Measurements from ENCODE around the gene BBIP1. TPM values are rescaled to one million over a fixed set of nuclear protein-coding genes. Genes with fewer than 3 reads are reported as not detected.

Gene BBIP1
- total RNA-seq, 4 donors from 2014 or later = 8.9 to 15.3 (median 11.7) TPM

DNA sequence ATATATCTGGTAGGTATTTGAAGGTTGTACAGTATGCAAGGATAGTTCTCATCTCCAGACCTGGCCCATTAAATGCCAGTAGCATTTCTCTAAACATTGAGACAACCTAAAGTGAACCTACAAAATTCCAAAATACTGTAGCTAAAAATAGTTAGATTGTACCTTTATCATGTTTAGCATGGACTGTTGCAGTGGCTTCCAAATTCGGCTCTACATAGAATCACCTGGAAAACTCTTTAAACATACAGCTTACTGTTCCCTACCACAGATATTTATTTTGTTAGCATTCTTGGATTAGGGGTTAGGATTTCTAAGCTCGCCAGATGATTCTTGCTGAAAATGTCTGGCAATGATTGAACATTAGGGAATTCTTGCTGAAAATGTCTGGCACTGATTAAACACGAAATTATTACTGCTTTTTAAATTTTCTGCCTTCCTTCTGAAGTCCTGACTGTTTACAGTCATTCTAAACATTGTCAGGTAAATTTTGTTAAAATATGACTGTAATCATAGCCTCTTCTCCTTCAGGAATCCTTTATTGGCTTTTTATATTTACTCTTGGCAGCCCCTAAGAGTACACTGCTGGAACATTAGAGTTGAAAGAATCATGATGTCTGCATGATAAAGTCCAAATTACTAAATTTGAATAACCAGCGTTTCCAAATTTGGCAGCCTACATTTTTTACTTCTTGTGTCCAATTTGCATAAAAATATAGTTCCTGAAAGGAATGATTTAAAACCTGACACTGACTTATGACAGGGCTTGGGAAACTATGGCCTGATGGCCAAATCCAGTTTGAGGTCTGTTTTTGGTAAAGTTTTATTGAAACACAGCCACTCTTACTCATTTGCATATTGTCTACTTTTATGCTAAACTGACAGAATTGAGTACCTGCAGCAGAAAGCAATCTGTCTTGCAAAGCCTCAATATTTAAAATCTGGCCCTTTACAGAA is 40.7 kb upstream of the BBIP1 start:
- Histone ChIP-seq H3K9me3 (no peaks in the 10 kb centered on the region), H3K4me3 (no peak overlapping the region), H3K36me3 (no peaks in the 10 kb centered on the region), H3K27me3 (no peaks in the 10 kb centered on the region), H3K27ac (no peak overlapping the region), H3K4me1 (peaks cover 21 to 26% of the 10 kb centered on the region in 2 donors)
- no peak for DNase-seq
- TF ChIP-seq CTCF (IDR thresholded peaks at IDR 0.05 in 4 of 5, conservative IDR thresholded peaks at IDR 0.05 in 1 of 5) = no peak
- TF ChIP-seq POLR2A (IDR thresholded peaks at IDR 0.05) = no peak
- in situ Hi-C loops (cut with MboI; ENCODE audit: low sequenced_read_pairs in 4 of 4) = no loop called here
- intact Hi-C loops (cut with DNase I; ENCODE audit: low total_unique reads) = no loop called here
- no peak for ATAC-seq

DNA sequence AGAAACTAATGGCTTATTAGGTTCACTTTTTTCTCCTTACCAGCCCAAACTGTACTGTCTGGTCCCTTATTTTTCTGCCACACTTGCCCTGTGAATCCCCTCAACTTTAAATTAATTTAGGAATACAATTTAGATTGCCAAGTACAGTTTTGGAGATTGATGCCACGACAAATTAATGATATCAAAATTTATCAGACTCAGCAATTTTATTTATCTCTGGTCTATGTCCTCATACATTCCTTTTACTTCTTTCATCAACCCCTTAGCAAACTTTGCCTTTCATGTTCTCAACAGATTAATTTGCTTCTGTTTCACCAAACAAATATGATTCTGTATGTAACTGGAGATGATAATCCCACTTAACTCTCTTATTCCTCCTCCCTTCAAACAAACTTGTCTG is 38.6 kb upstream of the BBIP1 start:
- no peak for TF ChIP-seq POLR2A (IDR thresholded peaks at IDR 0.05)

DNA sequence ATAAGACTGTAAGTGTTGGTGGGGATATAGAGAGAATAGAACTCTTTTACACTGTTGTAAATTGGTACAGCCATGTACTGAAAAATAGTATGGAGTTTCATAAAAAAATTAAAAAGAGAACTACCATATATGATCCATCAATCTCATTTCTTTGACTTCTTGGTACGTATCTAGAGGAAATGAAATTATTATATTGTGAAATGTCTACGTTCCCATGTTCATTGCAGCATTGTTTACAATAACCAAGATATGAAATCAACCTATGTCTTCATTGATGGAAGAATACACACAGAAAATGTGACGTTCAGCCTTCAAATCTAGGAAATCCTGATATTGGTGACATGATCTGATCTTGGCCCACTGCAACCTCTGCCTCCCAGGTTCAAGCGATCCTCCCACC is 32.4 kb upstream of the BBIP1 start:
- Histone ChIP-seq H3K27me3 (no peaks in the 10 kb centered on the region), H3K36me3 (peaks cover 0 to 4% of the 10 kb centered on the region in 2 donors), H3K4me1 (no peaks in the 10 kb centered on the region), H3K27ac (no peak overlapping the region), H3K4me3 (no peak overlapping the region), H3K9me3 (no peaks in the 10 kb centered on the region)
- ATAC-seq (no peak), DNase-seq (no peak)
- TF ChIP-seq POLR2A (IDR thresholded peaks at IDR 0.05) (no peak), CTCF (IDR thresholded peaks at IDR 0.05 in 4 of 5, conservative IDR thresholded peaks at IDR 0.05 in 1 of 5) (no peak)
- in situ Hi-C loops (cut with MboI; ENCODE audit: low sequenced_read_pairs in 4 of 4) = no loop called here
- intact Hi-C loops (cut with DNase I; ENCODE audit: low total_unique reads) = no loop called here

More for the DNA sequence above, 38.6 kb upstream of the BBIP1 start:
- intact Hi-C loops (cut with DNase I; ENCODE audit: low total_unique reads) (no loop called here), in situ Hi-C loops (cut with MboI; ENCODE audit: low sequenced_read_pairs in 4 of 4) (no loop called here)
- no peaks in the 10 kb centered on the region for H3K9me3 ChIP-seq
- H3K27ac ChIP-seq = no peak overlapping the region
- peaks cover 18 to 23% of the 10 kb centered on the region in 2 donors for H3K4me1 ChIP-seq
- no peaks in the 10 kb centered on the region for H3K27me3 ChIP-seq
- no peak overlapping the region for H3K4me3 ChIP-seq
- ATAC-seq = no peak
- DNase-seq = no peak
- H3K36me3 ChIP-seq = peaks cover 0 to under 1% of the 10 kb centered on the region in 2 donors

GRCh38 chr10:110947061-110947595 is 28.1 kb upstream of the BBIP1 start:
- intact Hi-C loops (cut with DNase I; ENCODE audit: low total_unique reads) = no loop called here
- H3K36me3 ChIP-seq = no peaks in the 10 kb centered on the region
- H3K27ac ChIP-seq = no peak overlapping the region
- TF ChIP-seq CTCF (IDR thresholded peaks at IDR 0.05 in 4 of 5, conservative IDR thresholded peaks at IDR 0.05 in 1 of 5) (no peak), POLR2A (IDR thresholded peaks at IDR 0.05) (no peak)
- peaks cover 16% of the 10 kb centered on the region in 2 donors for H3K4me1 ChIP-seq
- H3K4me3 ChIP-seq = no peak overlapping the region
- no peaks in the 10 kb centered on the region for H3K27me3 ChIP-seq
- H3K9me3 ChIP-seq = no peaks in the 10 kb centered on the region
- DNase-seq = no peak
- in situ Hi-C loops (cut with MboI; ENCODE audit: low sequenced_read_pairs in 4 of 4) = no loop called here
- no peak for ATAC-seq

DNA sequence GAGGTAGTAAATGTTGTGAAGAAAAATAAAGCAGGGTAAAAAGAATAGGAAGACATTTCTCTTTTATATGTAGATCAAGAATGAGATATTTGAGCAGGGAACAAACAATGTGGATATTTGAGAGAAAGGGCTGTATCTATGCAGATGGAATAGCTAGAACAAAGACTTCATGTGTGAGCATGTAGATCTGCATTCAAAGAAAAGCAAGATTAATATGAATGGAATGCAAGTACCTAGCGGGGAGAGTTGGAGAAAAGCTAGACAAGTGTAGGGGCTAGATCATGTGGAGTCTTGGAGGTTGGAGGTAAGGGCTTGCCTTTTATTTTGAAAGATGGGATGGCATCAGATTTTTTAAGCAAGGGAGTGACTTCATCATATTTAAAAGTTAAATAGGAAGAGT is 27.5 kb upstream of the BBIP1 start:
- Histone ChIP-seq H3K4me3 (no peak overlapping the region), H3K27ac (no peak overlapping the region), H3K27me3 (no peaks in the 10 kb centered on the region), H3K4me1 (peaks cover 16% of the 10 kb centered on the region in 2 donors), H3K9me3 (no peaks in the 10 kb centered on the region), H3K36me3 (no peaks in the 10 kb centered on the region)
- TF ChIP-seq POLR2A (IDR thresholded peaks at IDR 0.05) = no peak
- no peak for TF ChIP-seq CTCF (IDR thresholded peaks at IDR 0.05 in 4 of 5, conservative IDR thresholded peaks at IDR 0.05 in 1 of 5)
- intact Hi-C loops (cut with DNase I; ENCODE audit: low total_unique reads) = no loop called here
- in situ Hi-C loops (cut with MboI; ENCODE audit: low sequenced_read_pairs in 4 of 4) = no loop called here
- DNase-seq (no peak), ATAC-seq (no peak)
